Stomach (tissue), 9 donors: Measurements from ENCODE around the gene C1D. TPM values are rescaled to one million over a fixed set of nuclear protein-coding genes. Genes with fewer than 3 reads are reported as not detected.

Source experiments
- DNase-seq, 2 donors: peaks; one replicate each; pipeline versions ENCODE4 v3.0.0 to v3.0.0-alpha.2; 2013 to 2019
- H3K27ac ChIP-seq, 5 donors: fragments of 200-600 bp in 4 of 5; sonication (generic) in 4 of 5; one replicate each; pipeline ENCODE4 v1.5.1; 2013 to 2019; ENCODE audit warnings: mild to moderate bottlenecking in 1 of 5, moderate library complexity in 1 of 5
- H3K27me3 ChIP-seq, 3 donors: fragments of 200-600 bp; sonication (generic); one replicate each; pipeline ENCODE4 v1.5.1; 2017 to 2019; ENCODE audit warnings: mixed run types in 1 of 3
- H3K36me3 ChIP-seq, 4 donors: fragments of 200-600 bp; sonication (generic); 1 replicate in 3 of 4; 2 replicates in 1 of 4; pipeline ENCODE4 v1.5.1; 2016 to 2019
- H3K4me1 ChIP-seq, 4 donors: fragments of 200-600 bp; sonication (generic); one replicate each; pipeline ENCODE4 v1.5.1; 2016 to 2019
- H3K4me3 ChIP-seq, 4 donors: fragments of 200-600 bp; sonication (generic) in 3 of 4; one replicate each; pipeline ENCODE4 v1.5.1; 2016 to 2019; ENCODE audit warnings: mild to moderate bottlenecking in 1 of 4
- H3K9me3 ChIP-seq, 4 donors: fragments of 200-600 bp; sonication (generic); one replicate each; pipeline ENCODE4 v1.5.1; 2016 to 2019
- CTCF ChIP-seq, 7 experiments: fragments of 450-650 bp in 4 of 7; fragments of 200-600 bp in 3 of 7; sonication (generic) in 3 of 7; IDR thresholded peaks; one replicate each; pipeline ENCODE4 v1.5.1; 2016 to 2019; ENCODE audit warnings: antibody characterized with exemption in 7 of 7, control low read depth in 2 of 7, mild to moderate bottlenecking in 1 of 7
- EP300 ChIP-seq: sonication (generic); formaldehyde crosslinking; IDR thresholded peaks from one replicate; pipeline ENCODE4 v1.6.1; 2017; ENCODE audit warnings: antibody characterized with exemption
- POLR2A ChIP-seq, 4 donors: fragments of 450-650 bp; IDR thresholded peaks; one replicate each; pipeline ENCODE4 v1.6.1; 2016; ENCODE audit warnings: antibody characterized with exemption in 4 of 4, control low read depth in 2 of 4, mild to moderate bottlenecking in 1 of 4, moderate library complexity in 1 of 4
- POLR2AphosphoS5 ChIP-seq, 3 donors: sonication (generic); formaldehyde crosslinking; IDR thresholded peaks; one replicate each; pipeline ENCODE4 v1.6.1; 2016; ENCODE audit warnings: antibody characterized with exemption in 3 of 3
- WGBS, 5 donors: extraction: QIAGEN DNeasy Blood & Tissue Kit in 3 of 5; methylation state at CpG; one replicate each; pipeline versions ENCODE4 v1.1.5 to v1.1.7; 2013 to 2018; 5-methylcytosine and 5-hydroxymethylcytosine counted together
- intact Hi-C: fragments of 100-400 bp; cut with DNase I; formaldehyde crosslinking; loops from one replicate; pipeline ENCODE4 v1.15.1; 2023; ENCODE audit warnings: low total_unique reads
- polyA plus RNA-seq, 3 donors: library from polyadenylated mRNA; stranded (reverse); fragments of 200-250 nt; gene quantifications; one replicate each; pipeline ENCODE4 v1.2.3, GENCODE V29; 2013
- total RNA-seq, 5 donors: library from RNA; depleted of rRNA; stranded (reverse); fragments of >200 nt; gene quantifications; one replicate each; pipeline versions ENCODE4 v1.1.0 to v1.2.3, GENCODE V29; 2014 to 2016
- donor health status: healthy with polysubstance abuse.
- donor health status: Bipolar disorder and iron deficiency.
- donor health status: healthy.

C1D gene
- total and polyA plus RNA-seq, 8 donors = 3.2 to 101 (median 29.5) TPM

GRCh38 chr2:68046642-68047240, 16.1 kb downstream of the C1D start:
- peak overlapping the region in 1 of 5 donors; percentile 64 for H3K27ac ChIP-seq
- TF ChIP-seq CTCF (IDR thresholded peaks at IDR 0.05) = no peak
- no peak for TF ChIP-seq EP300
- WGBS, 5 donors = 56 to 76% (median 73%) methylated on average over 4 of the region's 4 CpGs
- intact Hi-C loops = no loop called here
- H3K9me3 ChIP-seq = no peaks in the 10 kb centered on the region
- H3K27me3 ChIP-seq = no peaks in the 10 kb centered on the region
- H3K36me3 ChIP-seq = peaks cover 0 to 25% (median 8%) of the 10 kb centered on the region in 4 donors
- H3K4me3 ChIP-seq = no peak overlapping the region
- no peak for DNase-seq
- H3K4me1 ChIP-seq = peaks cover 0 to 58% (median 15%) of the 10 kb centered on the region in 4 donors

- Histone ChIP-seq H3K36me3 (peaks cover 0 to 30% (median 8%) of the 10 kb centered on the region in 4 donors), H3K27me3 (no peaks in the 10 kb centered on the region), H3K27ac (peak overlapping the region in 1 of 5 donors; percentile 64), H3K4me1 (peaks cover 0 to 53% (median 12%) of the 10 kb centered on the region in 4 donors), H3K9me3 (no peaks in the 10 kb centered on the region), H3K4me3 (no peak overlapping the region)
- DNase-seq = no peak
- intact Hi-C loops = no loop called here
- TF ChIP-seq EP300 (no peak), POLR2A (IDR thresholded peaks at IDR 0.05) (no peak), POLR2AphosphoS5 (IDR thresholded peaks at IDR 0.05) (no peak), CTCF (IDR thresholded peaks at IDR 0.05) (no peak)
Observed at GRCh38 chr2:68046224-68046623, 16.6 kb downstream of the C1D start.

- H3K27ac ChIP-seq = peak overlapping the region in 3 of 5 donors; percentile 4 to 64 (median 18)
- 19 to 56% (median 32%) methylated on average over 1 of the region's 1 CpG for WGBS, 5 donors
- intact Hi-C loops = no loop called here
- no peak overlapping the region for H3K4me3 ChIP-seq
- peaks cover 0 to 31% (median 8%) of the 10 kb centered on the region in 4 donors for H3K36me3 ChIP-seq
- TF ChIP-seq CTCF (IDR thresholded peaks at IDR 0.05) = no peak
- TF ChIP-seq POLR2A (IDR thresholded peaks at IDR 0.05) = no peak
- TF ChIP-seq POLR2AphosphoS5 (IDR thresholded peaks at IDR 0.05) = peak in 1 of 3 donors; percentile 51
- no peak for TF ChIP-seq EP300
- peaks cover 0 to 44% (median 6%) of the 10 kb centered on the region in 4 donors for H3K4me1 ChIP-seq
- peak in 1 of 2 donors; percentile 88 for DNase-seq
- no peaks in the 10 kb centered on the region for H3K27me3 ChIP-seq
- no peaks in the 10 kb centered on the region for H3K9me3 ChIP-seq
Observed at GRCh38 chr2:68045342-68045741, 17.5 kb downstream of the C1D start.

GRCh38 chr2:68044099-68044498, 18.7 kb downstream of the C1D start:
- TF ChIP-seq CTCF (IDR thresholded peaks at IDR 0.05) = no peak
- no peak for TF ChIP-seq EP300
- TF ChIP-seq POLR2AphosphoS5 (IDR thresholded peaks at IDR 0.05) = no peak
- Histone ChIP-seq H3K27ac (peak overlapping the region in 2 of 5 donors; percentile 49 to 64), H3K27me3 (no peaks in the 10 kb centered on the region), H3K36me3 (peaks cover 0 to 31% (median 8%) of the 10 kb centered on the region in 4 donors), H3K9me3 (no peaks in the 10 kb centered on the region), H3K4me1 (peaks cover 0 to 33% (median 8%) of the 10 kb centered on the region in 4 donors), H3K4me3 (no peak overlapping the region)
- no peak for DNase-seq
- WGBS, 5 donors = 81 to 97% (median 88%) methylated on average over 6 of the region's 6 CpGs
- intact Hi-C loops = no loop called here
